CD4-positive, alpha-beta T cell treated with Interleukin-6 at 100 ng/mL for 8 hours (primary cell): Measurements from ENCODE around the gene PRR35.
A peak's percentile ranks its signal among the peaks of the same experiment; 100 is the strongest.
"Not testable (repeated sequence)": the region's sequence is repeated elsewhere in the genome, so short reads cannot be mapped to it uniquely, and the experiment has no call there.

ENCODE experiments used
- DNase-seq: peaks from one replicate; pipeline ENCODE4 v3.0.0-alpha.2; 2020; ENCODE audit warnings: mixed read lengths, low spot score

The PRR35 gene

GRCh38 chr16:593807-594206, 33.6 kb downstream of the PRR35 start:
- no peak for DNase-seq

- DNase-seq = no peak
Measured at GRCh38 chr16:595094-595528, 34.9 kb downstream of the PRR35 start.

GRCh38 chr16:595942-596735, 35.9 kb downstream of the PRR35 start:
- DNase-seq = no peak

- no peak for DNase-seq
Measured at GRCh38 chr16:596736-597060, 36.5 kb downstream of the PRR35 start.

- not testable (repeated sequence) for DNase-seq
Measured at GRCh38 chr16:597655-598054, 37.5 kb downstream of the PRR35 start.

GRCh38 chr16:598823-599739, 38.9 kb downstream of the PRR35 start:
- DNase-seq = no peak

GRCh38 chr16:600781-601180, 40.6 kb downstream of the PRR35 start:
- DNase-seq = no peak

GRCh38 chr16:603933-604332, 43.7 kb downstream of the PRR35 start:
- DNase-seq = no peak

- no peak for DNase-seq
Measured at GRCh38 chr16:606656-607307, 46.6 kb downstream of the PRR35 start.

GRCh38 chr16:608019-608418, 47.8 kb downstream of the PRR35 start:
- no peak for DNase-seq

- no peak for DNase-seq
Measured at GRCh38 chr16:609316-609715, 49.1 kb downstream of the PRR35 start.

GRCh38 chr16:609984-610383, 49.8 kb downstream of the PRR35 start:
- DNase-seq = no peak

- peak; percentile 36 for DNase-seq
Measured at GRCh38 chr16:610513-611381, 50.6 kb downstream of the PRR35 start.

GRCh38 chr16:615122-615521, 54.9 kb downstream of the PRR35 start:
- no peak for DNase-seq
